ENCODE data around the gene ACTR6. TPM values are rescaled to one million over a fixed set of nuclear protein-coding genes. Genes with fewer than 3 reads are reported as not detected.

ACTR6 gene
- total RNA-seq, 1 donor from 2014 or later = 7.9 TPM

DNA sequence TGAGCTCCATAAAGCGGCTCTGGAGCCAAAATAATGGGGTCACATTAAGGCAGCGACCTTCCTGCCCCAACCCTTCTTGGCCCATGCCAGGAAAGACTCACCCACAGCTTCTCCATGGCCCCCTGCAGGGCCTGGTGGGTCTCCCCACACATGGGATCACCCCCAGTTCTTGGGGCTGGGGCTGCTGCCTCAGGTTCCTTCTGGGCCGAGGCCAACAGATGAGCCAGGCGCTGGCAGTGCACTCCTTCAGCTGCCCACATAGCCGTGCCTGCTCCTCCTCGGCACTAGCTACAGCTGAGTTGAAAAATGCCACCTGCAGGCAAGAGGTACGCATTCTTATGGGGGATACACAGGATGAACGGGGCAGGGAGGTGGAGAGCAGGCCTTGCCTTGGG is 43.2 kb upstream of the ACTR6 start:
- no peaks in the 10 kb centered on the region for H3K36me3 ChIP-seq
- no peak overlapping the region for H3K27ac ChIP-seq
- H3K27me3 ChIP-seq = no peaks in the 10 kb centered on the region
- no peak for DNase-seq (ENCODE audit: low spot score in 2 of 2)
- TF ChIP-seq, protein P1, sequence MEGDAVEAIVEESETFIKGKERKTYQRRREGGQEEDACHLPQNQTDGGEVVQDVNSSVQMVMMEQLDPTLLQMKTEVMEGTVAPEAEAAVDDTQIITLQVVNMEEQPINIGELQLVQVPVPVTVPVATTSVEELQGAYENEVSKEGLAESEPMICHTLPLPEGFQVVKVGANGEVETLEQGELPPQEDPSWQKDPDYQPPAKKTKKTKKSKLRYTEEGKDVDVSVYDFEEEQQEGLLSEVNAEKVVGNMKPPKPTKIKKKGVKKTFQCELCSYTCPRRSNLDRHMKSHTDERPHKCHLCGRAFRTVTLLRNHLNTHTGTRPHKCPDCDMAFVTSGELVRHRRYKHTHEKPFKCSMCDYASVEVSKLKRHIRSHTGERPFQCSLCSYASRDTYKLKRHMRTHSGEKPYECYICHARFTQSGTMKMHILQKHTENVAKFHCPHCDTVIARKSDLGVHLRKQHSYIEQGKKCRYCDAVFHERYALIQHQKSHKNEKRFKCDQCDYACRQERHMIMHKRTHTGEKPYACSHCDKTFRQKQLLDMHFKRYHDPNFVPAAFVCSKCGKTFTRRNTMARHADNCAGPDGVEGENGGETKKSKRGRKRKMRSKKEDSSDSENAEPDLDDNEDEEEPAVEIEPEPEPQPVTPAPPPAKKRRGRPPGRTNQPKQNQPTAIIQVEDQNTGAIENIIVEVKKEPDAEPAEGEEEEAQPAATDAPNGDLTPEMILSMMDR (IDR thresholded peaks at IDR 0.05) = no peak
- intact Hi-C loops (cut with DNase I) = loop anchor here (5.0 kb wide), 1 partner anchor 40 kb away; no protein-coding TSS in a partner anchor
- H3K4me1 ChIP-seq = no peaks in the 10 kb centered on the region
- H3K9me3 ChIP-seq = no peaks in the 10 kb centered on the region
- no peak overlapping the region for H3K4me3 ChIP-seq

DNA sequence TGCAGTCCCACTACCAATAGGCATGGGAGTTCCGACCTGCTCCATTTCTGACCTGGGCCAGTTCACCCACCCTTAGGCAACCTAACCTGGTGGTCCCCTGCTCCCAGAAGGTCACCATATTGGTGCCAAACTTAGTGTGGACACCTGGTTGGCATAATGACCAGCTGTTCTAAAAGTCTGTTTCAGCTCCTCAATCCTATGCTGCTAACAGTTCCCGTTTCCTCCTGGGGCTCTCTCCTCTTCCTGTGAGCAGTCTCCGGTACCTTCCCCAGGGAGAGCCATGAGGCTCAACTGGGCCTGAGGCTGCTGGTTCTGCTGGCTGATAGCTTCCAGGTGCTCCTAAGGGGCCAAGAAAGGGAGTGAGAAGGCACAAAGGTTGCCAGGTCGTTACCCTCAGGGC is 42.1 kb upstream of the ACTR6 start:
- H3K4me3 ChIP-seq = no peak overlapping the region
- TF ChIP-seq, protein P1 (IDR thresholded peaks at IDR 0.05) = no peak

DNA sequence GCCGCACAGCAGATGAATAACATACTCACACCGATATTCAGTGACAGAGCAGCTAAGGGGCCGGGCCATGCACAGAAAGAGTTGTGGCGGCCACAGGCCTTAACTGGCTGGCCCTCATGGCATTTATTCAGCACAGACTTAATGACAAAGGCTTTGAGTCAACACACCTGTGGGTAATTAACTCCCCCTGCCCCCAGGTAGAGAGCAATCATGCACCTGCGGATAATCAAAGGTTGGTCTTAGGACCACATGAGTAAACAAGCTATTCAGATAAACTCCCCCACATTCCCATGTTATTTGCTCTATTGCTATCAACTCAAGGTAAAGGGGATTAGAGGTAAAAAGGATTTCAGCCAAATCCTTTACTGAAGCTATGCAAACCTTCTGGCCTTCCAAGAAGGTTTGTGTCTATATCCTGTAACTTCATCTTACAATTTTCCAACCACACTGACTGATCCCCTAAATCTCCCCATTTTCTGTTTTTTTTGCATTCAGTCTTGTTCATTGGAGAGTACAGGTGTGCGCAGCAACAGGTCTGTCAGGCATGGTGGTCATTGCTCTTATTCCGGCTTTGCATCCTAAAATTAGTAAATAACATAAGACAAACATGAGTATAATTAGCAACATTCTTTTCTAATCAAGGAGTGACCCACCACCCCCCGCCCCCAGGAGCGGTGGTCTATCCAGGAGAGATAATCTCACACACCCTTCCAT is 41.1 kb upstream of the ACTR6 start:
- TF ChIP-seq, protein P1 (IDR thresholded peaks at IDR 0.05) = no peak
- no peaks in the 10 kb centered on the region for H3K36me3 ChIP-seq
- H3K27ac ChIP-seq = no peak overlapping the region
- H3K4me1 ChIP-seq = peaks cover 0 to 4% of the 10 kb centered on the region in 2 donors
- H3K4me3 ChIP-seq = no peak overlapping the region
- no peaks in the 10 kb centered on the region for H3K9me3 ChIP-seq
- no peak for DNase-seq (ENCODE audit: low spot score in 2 of 2)
- no peaks in the 10 kb centered on the region for H3K27me3 ChIP-seq
- intact Hi-C loops (cut with DNase I) = loop anchor here (5.0 kb wide), 1 partner anchor 38 kb away; no protein-coding TSS in a partner anchor

More for the DNA sequence above, 42.1 kb upstream of the ACTR6 start:
- DNase-seq (ENCODE audit: low spot score in 2 of 2) = no peak
- intact Hi-C loops (cut with DNase I) = loop anchor here (5.0 kb wide), 1 partner anchor 39 kb away; no protein-coding TSS in a partner anchor
- Histone ChIP-seq H3K4me1 (no peaks in the 10 kb centered on the region), H3K27me3 (no peaks in the 10 kb centered on the region), H3K27ac (no peak overlapping the region), H3K9me3 (no peaks in the 10 kb centered on the region), H3K36me3 (no peaks in the 10 kb centered on the region)

DNA sequence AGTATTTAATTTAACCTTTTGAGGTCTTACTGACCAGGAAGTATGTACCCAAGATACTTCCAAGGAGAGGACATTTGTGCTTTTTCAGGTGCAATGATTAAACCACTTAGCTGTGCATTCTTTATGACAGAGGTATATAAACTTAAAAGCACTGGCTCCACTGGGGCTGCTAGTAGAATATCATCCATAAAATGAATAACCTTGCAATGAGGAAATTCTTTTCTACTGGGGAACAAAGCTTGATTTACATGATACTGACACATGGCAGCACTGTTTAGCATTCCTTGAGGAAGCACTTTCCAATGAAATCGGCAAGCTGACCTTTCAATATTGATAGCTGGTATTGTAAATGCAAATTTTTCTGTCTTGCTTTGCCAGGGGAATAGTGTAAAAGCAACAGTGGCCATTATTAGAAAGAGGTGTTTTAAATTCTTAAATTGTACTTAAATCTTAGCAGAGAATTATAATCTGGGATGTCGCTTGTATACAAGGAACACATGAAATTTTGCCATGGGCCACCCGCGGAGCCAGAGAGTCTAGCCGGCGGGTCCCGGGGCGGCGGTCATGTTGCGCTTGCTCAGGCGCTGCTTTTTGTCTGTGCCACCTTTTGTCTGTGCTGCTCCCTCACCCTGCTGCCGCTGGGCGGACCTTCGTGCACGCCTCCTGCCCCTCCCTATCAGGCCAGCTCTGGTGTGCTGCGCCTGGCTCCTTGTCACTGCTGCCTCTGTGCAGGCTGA is 37.0 kb upstream of the ACTR6 start:
- H3K4me1 ChIP-seq = peaks cover 0 to 4% of the 10 kb centered on the region in 2 donors
- peak overlapping the region; percentile 27 to 34 for H3K4me3 ChIP-seq
- intact Hi-C loops (cut with DNase I) = no loop called here
- no peak overlapping the region for H3K27ac ChIP-seq
- no peaks in the 10 kb centered on the region for H3K9me3 ChIP-seq
- TF ChIP-seq, protein P1 (IDR thresholded peaks at IDR 0.05) = peak in 2 of 3 experiments; percentile 23 to 33
- H3K27me3 ChIP-seq = no peaks in the 10 kb centered on the region
- DNase-seq (ENCODE audit: low spot score in 2 of 2) = peak; percentile 18 to 82
- H3K36me3 ChIP-seq = no peaks in the 10 kb centered on the region

DNA sequence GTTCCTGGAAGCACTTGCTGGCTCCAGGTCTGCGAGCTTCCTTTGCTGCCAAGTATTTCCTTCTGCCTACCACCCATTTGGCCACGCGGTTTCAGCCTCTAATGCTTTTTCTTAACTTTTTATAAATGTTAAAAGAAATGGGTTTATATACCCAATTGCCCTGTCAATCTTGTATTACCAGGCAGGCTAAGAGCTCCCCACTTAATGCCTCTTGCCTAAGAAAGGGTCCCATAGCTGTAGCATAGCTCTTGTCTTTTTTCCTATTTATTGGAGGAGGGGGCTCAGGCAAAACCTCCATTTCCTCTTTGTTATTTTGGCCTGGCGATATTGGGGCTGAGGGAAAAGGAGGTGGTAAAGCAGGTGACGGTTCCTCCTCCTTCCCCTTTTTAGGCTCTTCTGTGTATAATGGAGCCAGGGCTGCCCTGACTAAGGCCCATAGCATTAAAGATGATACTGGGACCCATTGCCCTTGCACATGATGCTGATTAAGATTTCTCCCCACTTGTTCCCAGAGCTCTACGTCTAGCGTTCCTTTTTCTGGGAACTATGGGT is 36.4 kb upstream of the ACTR6 start:
- intact Hi-C loops (cut with DNase I) = no loop called here
- no peak overlapping the region for H3K27ac ChIP-seq
- DNase-seq (ENCODE audit: low spot score in 2 of 2) = no peak
- peaks cover 0 to 4% of the 10 kb centered on the region in 2 donors for H3K4me1 ChIP-seq
- H3K4me3 ChIP-seq = peak overlapping the region; percentile 27 to 34
- TF ChIP-seq, protein P1 (IDR thresholded peaks at IDR 0.05) = no peak
- H3K27me3 ChIP-seq = no peaks in the 10 kb centered on the region
- H3K36me3 ChIP-seq = no peaks in the 10 kb centered on the region
- H3K9me3 ChIP-seq = no peaks in the 10 kb centered on the region

All from ascending aorta (tissue), 2 donors.